Testis (tissue), 3 donors: ENCODE measurements around the gene CPNE7. TPM values are rescaled to one million over a fixed set of nuclear protein-coding genes. Genes with fewer than 3 reads are reported as not detected.

Experiments used
- DNase-seq: peaks from one replicate; pipeline ENCODE4 v3.0.0-alpha.2; 2019
- H3K27ac ChIP-seq, 2 donors: fragments of 200-600 bp; sonication (generic); one replicate each; pipeline ENCODE4 v1.5.1; 2019
- H3K27me3 ChIP-seq: fragments of 200-600 bp; sonication (generic); one replicate; pipeline ENCODE4 v1.5.1; 2019
- H3K36me3 ChIP-seq: fragments of 200-600 bp; sonication (generic); one replicate; pipeline ENCODE4 v1.5.1; 2017; ENCODE audit warnings: low read depth; ENCODE audit errors: missing control alignments
- H3K4me1 ChIP-seq: fragments of 200-600 bp; sonication (generic); one replicate; pipeline ENCODE4 v1.5.1; 2019
- H3K4me3 ChIP-seq, 2 donors: fragments of 200-600 bp; sonication (generic); one replicate each; pipeline ENCODE4 v1.5.1; 2017 to 2019
- H3K9me3 ChIP-seq: fragments of 200-600 bp; sonication (generic); one replicate; pipeline ENCODE4 v1.5.1; 2017
- CTCF ChIP-seq, 3 experiments: fragments of 450-650 bp in 2 of 3; fragments of 200-600 bp in 1 of 3; sonication (generic) in 1 of 3; IDR thresholded peaks; one replicate each; pipeline ENCODE4 v1.5.1; 2016 to 2019; ENCODE audit warnings: antibody characterized with exemption in 3 of 3, mild to moderate bottlenecking in 2 of 3, moderate library complexity in 1 of 3
- POLR2A ChIP-seq: fragments of 450-650 bp; IDR thresholded peaks from one replicate; pipeline ENCODE4 v1.6.1; 2017; ENCODE audit warnings: antibody characterized with exemption, mild to moderate bottlenecking, moderate library complexity
- WGBS, 2 donors: methylation state at CpG; one replicate each; pipeline ENCODE4 v1.1.5; 2018; 5-methylcytosine and 5-hydroxymethylcytosine counted together
- intact Hi-C: fragments of 100-400 bp; cut with DNase I; formaldehyde crosslinking; loops from one replicate; pipeline ENCODE4 v1.15.1; 2023; ENCODE audit warnings: low total_unique reads
- polyA plus RNA-seq: library from polyadenylated mRNA; stranded (reverse); fragments of 350-450 nt; fragmentation: Illumina TruSeq; extraction: RNeasy Lipid Tissue Mini Kit (QIAGEN cat#74804); gene quantifications from one replicate; pipeline ENCODE4 v1.2.3, GENCODE V29; 2014; ENCODE audit warnings: low read depth, low replicate concordance; ENCODE audit not compliant: insufficient read depth
- total RNA-seq, 2 donors: library from RNA; depleted of rRNA; stranded (reverse); fragments of >200 nt; gene quantifications; one replicate each; pipeline ENCODE4 v1.2.3, GENCODE V29; 2016

Gene CPNE7
- total and polyA plus RNA-seq, 3 donors from 2014 or later, result 3.3 to 15.0 (median 12.5) TPM

DNA sequence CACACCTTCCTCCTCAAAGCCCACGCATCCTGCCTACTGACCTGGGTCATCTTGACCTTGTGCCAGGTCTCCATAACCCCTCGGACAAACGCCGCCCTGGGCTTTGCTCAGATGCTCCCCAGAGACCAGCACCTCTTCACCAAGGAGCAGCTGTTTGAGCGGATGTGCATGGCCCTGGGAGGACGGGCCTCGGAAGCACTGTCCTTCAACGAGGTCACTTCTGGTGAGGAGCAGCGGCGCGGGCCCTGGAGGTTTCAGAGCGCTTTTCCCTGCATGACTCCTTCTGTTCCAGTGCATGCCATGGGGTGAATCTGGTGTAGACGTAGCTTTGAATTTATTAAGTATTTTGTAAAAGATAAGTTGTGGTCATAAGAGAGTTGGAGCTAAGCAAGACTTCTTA lies 22.6 kb upstream of the CPNE7 start:
- H3K4me3 ChIP-seq, result no peak overlapping the region
- H3K27ac ChIP-seq, result no peak overlapping the region
- no peak for DNase-seq
- H3K4me1 ChIP-seq, result no peaks in the 10 kb centered on the region
- no peaks in the 10 kb centered on the region for H3K9me3 ChIP-seq
- no peaks in the 10 kb centered on the region for H3K36me3 ChIP-seq
- WGBS, 2 donors, result 90 to 92% methylated on average over 13 of the region's 13 CpGs
- no peaks in the 10 kb centered on the region for H3K27me3 ChIP-seq
- intact Hi-C loops, result no loop called here
- TF ChIP-seq POLR2A (no peak), CTCF (IDR thresholded peaks at IDR 0.05) (no peak)

DNA sequence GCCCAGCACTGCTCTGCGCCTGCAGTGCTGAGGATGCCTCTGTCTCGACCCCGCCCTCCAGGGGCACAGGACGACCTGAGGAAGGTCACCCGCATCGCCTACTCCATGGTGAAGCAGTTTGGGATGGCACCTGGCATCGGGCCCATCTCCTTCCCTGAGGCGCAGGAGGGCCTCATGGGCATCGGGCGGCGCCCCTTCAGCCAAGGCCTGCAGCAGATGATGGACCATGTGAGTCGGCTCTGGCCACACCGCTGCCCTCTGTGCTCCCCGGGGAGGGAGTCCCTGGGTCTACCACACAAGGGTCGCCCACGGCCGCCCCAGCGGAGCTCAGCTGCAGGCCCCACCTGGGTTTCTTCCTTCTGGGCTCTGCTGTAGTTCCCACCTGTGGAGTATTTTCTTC lies 21.8 kb upstream of the CPNE7 start:
- no peak overlapping the region for H3K4me3 ChIP-seq
- no peaks in the 10 kb centered on the region for H3K27me3 ChIP-seq
- 89 to 90% methylated on average over 8 to 12 of the region's 18 CpGs for WGBS, 2 donors
- no peak overlapping the region for H3K27ac ChIP-seq
- no peak for TF ChIP-seq CTCF (IDR thresholded peaks at IDR 0.05)
- no peak for TF ChIP-seq POLR2A
- H3K4me1 ChIP-seq, result no peaks in the 10 kb centered on the region
- intact Hi-C loops, result no loop called here
- H3K36me3 ChIP-seq, result no peaks in the 10 kb centered on the region
- H3K9me3 ChIP-seq, result no peaks in the 10 kb centered on the region
- DNase-seq, result no peak

- H3K36me3 ChIP-seq, result no peaks in the 10 kb centered on the region
- 83 to 89% methylated on average over 12 of the region's 12 CpGs for WGBS, 2 donors
These were observed 21.2 kb upstream of the CPNE7 start for GRCh38 chr16:89554343-89554742.

GRCh38 chr16:89555265-89555664 lies 20.3 kb upstream of the CPNE7 start:
- Histone ChIP-seq H3K9me3 (no peaks in the 10 kb centered on the region), H3K27me3 (no peaks in the 10 kb centered on the region), H3K27ac (no peak overlapping the region), H3K36me3 (no peaks in the 10 kb centered on the region), H3K4me3 (no peak overlapping the region), H3K4me1 (no peaks in the 10 kb centered on the region)
- intact Hi-C loops, result no loop called here
- 93 to 96% methylated on average over 16 of the region's 16 CpGs for WGBS, 2 donors
- TF ChIP-seq POLR2A (no peak), CTCF (IDR thresholded peaks at IDR 0.05) (no peak)
- no peak for DNase-seq

More at GRCh38 chr16:89554343-89554742, 21.2 kb upstream of the CPNE7 start:
- Histone ChIP-seq H3K27ac (no peak overlapping the region), H3K9me3 (no peaks in the 10 kb centered on the region), H3K27me3 (no peaks in the 10 kb centered on the region), H3K4me1 (no peaks in the 10 kb centered on the region), H3K4me3 (no peak overlapping the region)
- DNase-seq, result no peak
- TF ChIP-seq POLR2A, result no peak
- TF ChIP-seq CTCF (IDR thresholded peaks at IDR 0.05), result no peak
- intact Hi-C loops, result no loop called here

GRCh38 chr16:89555780-89556179 lies 19.8 kb upstream of the CPNE7 start:
- no peaks in the 10 kb centered on the region for H3K9me3 ChIP-seq
- intact Hi-C loops, result no loop called here
- no peak for TF ChIP-seq CTCF (IDR thresholded peaks at IDR 0.05)
- no peak for TF ChIP-seq POLR2A

More at GRCh38 chr16:89555780-89556179, 19.8 kb upstream of the CPNE7 start:
- WGBS, 2 donors, result 89 to 93% methylated on average over 6 to 13 of the region's 13 CpGs
- H3K4me1 ChIP-seq, result no peaks in the 10 kb centered on the region
- H3K36me3 ChIP-seq, result no peaks in the 10 kb centered on the region
- H3K4me3 ChIP-seq, result no peak overlapping the region
- H3K27ac ChIP-seq, result no peak overlapping the region
- no peak for DNase-seq
- no peaks in the 10 kb centered on the region for H3K27me3 ChIP-seq
